Activated CD8-positive, alpha-beta T cell treated with anti-CD3 and anti-CD28 coated beads for 36 hours (primary cell): ENCODE data around the gene NEB. TPM values are rescaled to one million over a fixed set of nuclear protein-coding genes. Genes with fewer than 3 reads are reported as not detected.

Experiments
- ATAC-seq: fragments of 200-7000 bp; cut with Tn5 transposase; one replicate; pipeline ENCODE4 v1.10.0; 2021; ENCODE audit warnings: mild to moderate bottlenecking, moderate library complexity
- CTCF ChIA-PET: fragments of 350-600 bp; sonication (Branson Sonifier 250); formaldehyde crosslinking; loops from one replicate; lab custom pipeline; 2021; ENCODE audit warnings: antibody characterized with exemption; lab: Charles Lee
- POLR2A ChIA-PET: fragments of 350-600 bp; sonication (Branson Sonifier 250); formaldehyde crosslinking; loops from one replicate; lab custom pipeline; 2021; ENCODE audit warnings: antibody characterized with exemption; lab: Charles Lee
- DNase-seq: peaks from one replicate; pipeline ENCODE4 v3.0.0-alpha.2; 2020
- H3K27ac Mint-ChIP-seq: one replicate; pipeline ENCODE4 v1.8.0; 2021; ENCODE audit warnings: mild to moderate bottlenecking, mixed read lengths
- H3K27me3 Mint-ChIP-seq: one replicate; pipeline ENCODE4 v1.8.0; 2021; ENCODE audit warnings: mixed read lengths
- H3K36me3 Mint-ChIP-seq: one replicate; pipeline ENCODE4 v1.8.0; 2021; ENCODE audit warnings: low read depth, mixed read lengths
- H3K4me1 Mint-ChIP-seq: one replicate; pipeline ENCODE4 v1.8.0; 2021; ENCODE audit warnings: low read depth, mixed read lengths
- H3K4me3 Mint-ChIP-seq: one replicate; pipeline ENCODE4 v1.8.0; 2021; ENCODE audit warnings: mild to moderate bottlenecking, moderate library complexity, mixed read lengths
- H3K9me3 Mint-ChIP-seq: one replicate; pipeline ENCODE4 v1.8.0; 2021; ENCODE audit warnings: mixed read lengths
- CTCF ChIP-seq: fragments of 200-600 bp; IDR thresholded peaks from one replicate; pipeline ENCODE4 v1.8.0; 2022; ENCODE audit warnings: antibody characterized with exemption, mild to moderate bottlenecking
- intact Hi-C: fragments of 100-400 bp; cut with micrococcal nuclease; formaldehyde crosslinking; loops from one replicate; pipeline ENCODE4 v1.10.0; 2022
- total RNA-seq, 2 experiments: library from RNA; stranded (reverse); gene quantifications; one replicate each; pipeline ENCODE4 v1.2.3, GENCODE V29; 2021

Gene NEB
- total RNA-seq, 2 experiments from 2014 or later = 0.18 to 0.34 TPM

- H3K36me3 Mint-ChIP-seq = peaks cover 89% of the 10 kb centered on the region
- H3K9me3 Mint-ChIP-seq = peaks cover 18% of the 10 kb centered on the region
- no peak overlapping the region for H3K4me3 Mint-ChIP-seq
- H3K4me1 Mint-ChIP-seq = peaks cover 32% of the 10 kb centered on the region
- TF ChIP-seq CTCF = no peak
- peak overlapping the region; percentile 56 for H3K27ac Mint-ChIP-seq
- ChIA-PET CTCF (no interaction called here), POLR2A (no interaction called here)
- ATAC-seq (peak; percentile 16), DNase-seq (peak; percentile 8)
- H3K27me3 Mint-ChIP-seq = no peaks in the 10 kb centered on the region
- intact Hi-C loops = no loop called here
These were observed 252.0 kb downstream of the NEB start for GRCh38 chr2:151482171-151482725.

- H3K27me3 Mint-ChIP-seq = no peaks in the 10 kb centered on the region
- peaks cover 86% of the 10 kb centered on the region for H3K36me3 Mint-ChIP-seq
- H3K4me1 Mint-ChIP-seq = peaks cover 32% of the 10 kb centered on the region
- intact Hi-C loops = no loop called here
- no peak for TF ChIP-seq CTCF
- peak; percentile 74 for ATAC-seq
- ChIA-PET POLR2A (no interaction called here), CTCF (no interaction called here)
- DNase-seq = peak; percentile 52
- peaks cover 18% of the 10 kb centered on the region for H3K9me3 Mint-ChIP-seq
- no peak overlapping the region for H3K4me3 Mint-ChIP-seq
- peak overlapping the region; percentile 56 for H3K27ac Mint-ChIP-seq
These were observed 252.5 kb downstream of the NEB start for GRCh38 chr2:151481744-151482143.

- intact Hi-C loops = no loop called here
- no peak for TF ChIP-seq CTCF
- no peak for ATAC-seq
- Mint-ChIP-seq H3K4me3 (no peak overlapping the region), H3K4me1 (peaks cover 20% of the 10 kb centered on the region), H3K27ac (no peak overlapping the region), H3K27me3 (no peaks in the 10 kb centered on the region), H3K9me3 (peaks cover 8% of the 10 kb centered on the region), H3K36me3 (peaks cover 73% of the 10 kb centered on the region)
- ChIA-PET POLR2A (interaction anchor here (0.6 to 1.1 kb wide), 4 partner anchors 8 to 190 kb away, joined by 3 read pairs; no protein-coding TSS in a partner anchor), CTCF (no interaction called here)
- DNase-seq = no peak
These were observed 256.3 kb downstream of the NEB start for GRCh38 chr2:151478011-151478410.

GRCh38 chr2:151476287-151476686 is 258.0 kb downstream of the NEB start:
- ChIA-PET CTCF (no interaction called here), POLR2A (no interaction called here)
- H3K27me3 Mint-ChIP-seq = no peaks in the 10 kb centered on the region
- H3K9me3 Mint-ChIP-seq = peaks cover 3% of the 10 kb centered on the region
- no peak overlapping the region for H3K27ac Mint-ChIP-seq
- DNase-seq (no peak), ATAC-seq (no peak)
- intact Hi-C loops = no loop called here
- H3K36me3 Mint-ChIP-seq = peaks cover 71% of the 10 kb centered on the region
- TF ChIP-seq CTCF = no peak
- H3K4me1 Mint-ChIP-seq = peaks cover 16% of the 10 kb centered on the region
- no peak overlapping the region for H3K4me3 Mint-ChIP-seq

GRCh38 chr2:151475071-151475470 is 259.2 kb downstream of the NEB start:
- H3K36me3 Mint-ChIP-seq = peaks cover 71% of the 10 kb centered on the region
- no peak for ATAC-seq
- POLR2A ChIA-PET = interaction anchor here (1.1 kb wide), 1 partner anchor 39 kb away, joined by 8 read pairs; no protein-coding TSS in a partner anchor

More at GRCh38 chr2:151475071-151475470, 259.2 kb downstream of the NEB start:
- CTCF ChIA-PET = no interaction called here
- Mint-ChIP-seq H3K4me3 (no peak overlapping the region), H3K27ac (no peak overlapping the region), H3K4me1 (peaks cover 9% of the 10 kb centered on the region), H3K9me3 (no peaks in the 10 kb centered on the region), H3K27me3 (no peaks in the 10 kb centered on the region)
- intact Hi-C loops = no loop called here
- no peak for DNase-seq
- no peak for TF ChIP-seq CTCF
